Kidney (tissue), 14 donors: ENCODE measurements around the gene ZBTB46. TPM values are rescaled to one million over a fixed set of nuclear protein-coding genes. Genes with fewer than 3 reads are reported as not detected.

Experiments
- DNase-seq, 5 donors: peaks; one replicate each; pipeline ENCODE4 v3.0.0-alpha.2; 2013 to 2020
- FAIRE-seq: peaks from 2 replicates; lab custom pipeline; 2012; peaks lifted over from hg19 to GRCh38; lab: Jason Lieb, UNC
- H3K27ac ChIP-seq, 2 donors: one replicate each; pipeline ENCODE4 v1.7.0; 2013; ENCODE audit warnings: low read depth in 2 of 2, low read length in 2 of 2, inconsistent platforms in 1 of 2
- H3K27me3 ChIP-seq: one replicate; pipeline ENCODE4 v1.7.1; 2013; ENCODE audit warnings: low read length, inconsistent platforms; ENCODE audit not compliant: control insufficient read depth, insufficient read depth
- H3K36me3 ChIP-seq, 3 donors: one replicate each; pipeline versions ENCODE4 v1.7.0 to v1.7.1; 2013; ENCODE audit warnings: low read length in 3 of 3, control low read depth in 1 of 3, inconsistent platforms in 1 of 3; ENCODE audit not compliant: insufficient read depth in 3 of 3, control insufficient read depth in 2 of 3
- H3K4me1 ChIP-seq, 3 donors: one replicate each; pipeline versions ENCODE4 v1.7.0 to v1.7.1; 2013; ENCODE audit warnings: low read length in 3 of 3, inconsistent platforms in 1 of 3, low read depth in 1 of 3; ENCODE audit not compliant: control insufficient read depth in 2 of 3, insufficient read depth in 2 of 3
- H3K4me3 ChIP-seq, 3 donors: one replicate each; pipeline versions ENCODE4 v1.7.0 to v1.8.1; 2013; ENCODE audit warnings: low read length in 3 of 3, control low read depth in 1 of 3, inconsistent platforms in 1 of 3
- H3K9ac ChIP-seq, 3 donors: one replicate each; pipeline versions ENCODE4 v1.7.0 to v1.7.1; 2013; ENCODE audit warnings: low read length in 3 of 3, control low read depth in 1 of 3, inconsistent platforms in 1 of 3
- H3K9me3 ChIP-seq, 3 donors: one replicate each; pipeline versions ENCODE4 v1.7.0 to v1.7.1; 2013; ENCODE audit warnings: low read length in 3 of 3, control low read depth in 1 of 3, inconsistent platforms in 1 of 3; ENCODE audit not compliant: control insufficient read depth in 2 of 3, insufficient read depth in 1 of 3
- intact Hi-C: fragments of 100-400 bp; cut with DNase I; formaldehyde crosslinking; loops from one replicate; pipeline ENCODE4 v1.11.1; 2022
- polyA plus RNA-seq: library from polyadenylated mRNA; stranded (reverse); fragments of 350-450 nt; fragmentation: Illumina TruSeq; extraction: RNeasy Lipid Tissue Mini Kit (QIAGEN cat#74804); gene quantifications from one replicate; pipeline ENCODE4 v1.2.3, GENCODE V29; 2014; ENCODE audit warnings: low read depth, low replicate concordance; ENCODE audit not compliant: insufficient read depth
- total RNA-seq: library from RNA; stranded (reverse); fragmentation: NEBNext Ultra II Directional; extraction: Animal tissue kit (Norgen Biotek cat#: 25700); gene quantifications from one replicate; pipeline ENCODE4 v1.2.1, GENCODE V29; 2021
- TF ChIP-seq, protein P1 (sequence below): IDR thresholded peaks from 3 replicates; pipeline ENCODE4 v1.5.1; 2012; ENCODE audit warnings: mild to moderate bottlenecking, moderate library complexity, borderline replicate concordance; ENCODE audit not compliant: insufficient read depth; ENCODE audit errors: extremely low read depth
- donor health status: control.
- donor health status: control.
- donor health status: control.
- donor health status: control.
- donor health status: control.
- donor health status: DM: yes; HTN: yes; CAD: no.
- donor health status: Normal renal cell carcinoma (clear cell type).

ZBTB46 gene
- total and polyA plus RNA-seq, 2 donors from 2014 or later, result 4.5 to 24.0 TPM

DNA sequence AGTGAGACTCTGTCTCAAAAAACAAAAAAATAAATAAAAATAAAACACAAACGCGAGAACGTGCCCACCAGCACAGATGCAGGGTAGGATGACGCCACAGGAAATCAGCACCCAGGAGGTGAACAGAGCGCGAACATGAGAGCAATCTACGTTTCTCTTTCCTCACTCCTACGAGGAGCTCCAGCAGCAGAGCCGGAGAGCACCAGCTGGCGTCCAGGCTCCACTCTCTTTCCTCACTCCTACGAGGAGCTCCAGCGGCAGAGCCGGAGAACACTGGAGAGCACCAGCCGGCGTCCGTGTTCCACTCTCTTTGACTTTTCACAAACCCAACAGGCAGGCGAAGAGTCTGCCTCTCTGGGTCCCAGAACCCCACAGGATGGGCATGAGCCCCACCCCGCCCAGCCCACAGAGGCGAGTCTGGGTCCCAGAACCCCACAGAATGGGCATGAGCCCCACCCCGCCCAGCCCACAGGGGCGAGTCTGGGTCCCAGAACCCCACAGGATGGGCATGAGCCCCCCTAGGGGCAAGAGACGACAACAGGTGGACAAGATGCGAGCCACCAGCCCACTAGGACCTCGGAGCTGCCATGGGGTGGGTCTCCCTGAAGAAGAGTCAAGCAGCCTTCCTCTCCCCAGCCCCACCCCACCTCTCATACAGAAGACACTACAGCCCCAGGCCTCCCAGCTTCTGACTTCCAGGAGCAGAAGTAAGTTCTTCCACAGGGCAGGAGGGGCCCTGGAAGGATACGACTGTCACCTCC is 20.2 kb downstream of the ZBTB46 start:
- Histone ChIP-seq H3K9me3 (no peaks in the 10 kb centered on the region), H3K9ac (no peak overlapping the region), H3K4me3 (no peak overlapping the region), H3K27me3 (no peaks in the 10 kb centered on the region), H3K27ac (no peak overlapping the region), H3K4me1 (peaks cover 0 to 12% (median 0%) of the 10 kb centered on the region in 3 donors), H3K36me3 (peaks cover 0 to 6% (median 0%) of the 10 kb centered on the region in 3 donors)
- intact Hi-C loops, result no loop called here
- FAIRE-seq (no peak), DNase-seq (peak in 3 of 5 donors; percentile 59 to 66 (median 64))
- TF ChIP-seq, protein P1, sequence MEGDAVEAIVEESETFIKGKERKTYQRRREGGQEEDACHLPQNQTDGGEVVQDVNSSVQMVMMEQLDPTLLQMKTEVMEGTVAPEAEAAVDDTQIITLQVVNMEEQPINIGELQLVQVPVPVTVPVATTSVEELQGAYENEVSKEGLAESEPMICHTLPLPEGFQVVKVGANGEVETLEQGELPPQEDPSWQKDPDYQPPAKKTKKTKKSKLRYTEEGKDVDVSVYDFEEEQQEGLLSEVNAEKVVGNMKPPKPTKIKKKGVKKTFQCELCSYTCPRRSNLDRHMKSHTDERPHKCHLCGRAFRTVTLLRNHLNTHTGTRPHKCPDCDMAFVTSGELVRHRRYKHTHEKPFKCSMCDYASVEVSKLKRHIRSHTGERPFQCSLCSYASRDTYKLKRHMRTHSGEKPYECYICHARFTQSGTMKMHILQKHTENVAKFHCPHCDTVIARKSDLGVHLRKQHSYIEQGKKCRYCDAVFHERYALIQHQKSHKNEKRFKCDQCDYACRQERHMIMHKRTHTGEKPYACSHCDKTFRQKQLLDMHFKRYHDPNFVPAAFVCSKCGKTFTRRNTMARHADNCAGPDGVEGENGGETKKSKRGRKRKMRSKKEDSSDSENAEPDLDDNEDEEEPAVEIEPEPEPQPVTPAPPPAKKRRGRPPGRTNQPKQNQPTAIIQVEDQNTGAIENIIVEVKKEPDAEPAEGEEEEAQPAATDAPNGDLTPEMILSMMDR, result no peak

DNA sequence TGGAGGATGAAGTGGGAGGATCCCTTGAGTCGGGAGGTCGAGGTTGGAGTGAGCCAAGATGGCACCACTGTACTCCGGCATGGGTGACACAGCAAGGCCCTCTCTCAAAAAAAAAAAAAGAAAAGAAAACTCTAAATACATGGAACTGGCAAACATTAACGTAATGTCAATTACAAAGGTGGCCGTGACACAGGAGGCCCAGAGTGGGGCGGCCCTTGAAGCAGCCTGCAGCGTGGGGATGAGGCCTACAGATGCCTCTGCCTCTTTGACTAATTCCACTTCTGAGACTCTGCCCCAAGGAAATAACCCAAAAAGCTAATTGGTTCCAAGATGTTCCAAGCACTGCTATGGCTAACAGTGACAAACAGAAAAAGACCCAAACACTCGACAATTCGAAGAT is 21.2 kb downstream of the ZBTB46 start:
- Histone ChIP-seq H3K4me1 (peaks cover 0 to 4% (median 0%) of the 10 kb centered on the region in 3 donors), H3K27me3 (no peaks in the 10 kb centered on the region), H3K4me3 (no peak overlapping the region), H3K9me3 (no peaks in the 10 kb centered on the region), H3K36me3 (no peaks in the 10 kb centered on the region), H3K27ac (no peak overlapping the region), H3K9ac (no peak overlapping the region)
- DNase-seq, result no peak
- no peak for FAIRE-seq
- intact Hi-C loops, result no loop called here
- TF ChIP-seq, protein P1, result no peak

DNA sequence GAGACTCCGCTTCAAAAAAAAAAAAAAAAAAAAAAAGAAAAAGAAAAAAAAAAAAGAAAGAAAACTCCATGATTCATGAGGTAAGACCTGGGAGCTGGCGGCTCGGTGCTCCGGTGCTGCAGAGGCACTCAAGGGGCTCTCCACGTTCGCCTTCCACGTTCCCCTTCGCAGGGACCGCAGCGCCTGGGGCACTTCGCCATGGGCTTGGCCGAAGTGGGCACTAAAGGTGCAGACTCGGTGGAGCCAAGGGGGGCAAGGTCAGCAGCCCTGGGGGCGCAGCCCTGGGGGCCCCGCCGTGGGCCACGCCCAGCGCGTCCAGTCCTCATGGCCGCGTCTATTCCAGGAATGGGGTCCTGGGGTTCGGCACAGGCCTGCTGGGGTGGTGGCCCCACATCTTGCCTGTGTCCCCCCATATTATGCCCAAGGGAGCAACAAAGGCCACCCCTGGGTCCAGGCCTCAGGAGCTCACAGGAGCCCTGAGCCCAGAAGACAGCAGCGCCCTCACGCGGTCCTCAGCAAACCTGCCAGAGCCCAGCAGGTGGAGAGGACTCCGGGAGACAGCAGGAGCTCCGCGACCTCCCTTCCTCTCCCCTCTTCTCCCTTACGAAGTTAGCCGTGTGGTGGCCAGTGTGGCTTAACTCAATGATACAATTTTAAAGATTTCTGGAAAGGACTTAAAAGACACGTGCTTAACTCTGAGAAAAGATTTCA is 21.9 kb downstream of the ZBTB46 start:
- Histone ChIP-seq H3K4me3 (no peak overlapping the region), H3K9ac (no peak overlapping the region), H3K27me3 (no peaks in the 10 kb centered on the region), H3K9me3 (no peaks in the 10 kb centered on the region), H3K36me3 (no peaks in the 10 kb centered on the region), H3K4me1 (peaks cover 0 to 4% (median 0%) of the 10 kb centered on the region in 3 donors), H3K27ac (no peak overlapping the region)
- TF ChIP-seq, protein P1, result no peak
- no peak for FAIRE-seq
- intact Hi-C loops, result no loop called here
- peak in 1 of 5 donors; percentile 77 for DNase-seq
